ENCODE results near the gene PDE6C.

DNA sequence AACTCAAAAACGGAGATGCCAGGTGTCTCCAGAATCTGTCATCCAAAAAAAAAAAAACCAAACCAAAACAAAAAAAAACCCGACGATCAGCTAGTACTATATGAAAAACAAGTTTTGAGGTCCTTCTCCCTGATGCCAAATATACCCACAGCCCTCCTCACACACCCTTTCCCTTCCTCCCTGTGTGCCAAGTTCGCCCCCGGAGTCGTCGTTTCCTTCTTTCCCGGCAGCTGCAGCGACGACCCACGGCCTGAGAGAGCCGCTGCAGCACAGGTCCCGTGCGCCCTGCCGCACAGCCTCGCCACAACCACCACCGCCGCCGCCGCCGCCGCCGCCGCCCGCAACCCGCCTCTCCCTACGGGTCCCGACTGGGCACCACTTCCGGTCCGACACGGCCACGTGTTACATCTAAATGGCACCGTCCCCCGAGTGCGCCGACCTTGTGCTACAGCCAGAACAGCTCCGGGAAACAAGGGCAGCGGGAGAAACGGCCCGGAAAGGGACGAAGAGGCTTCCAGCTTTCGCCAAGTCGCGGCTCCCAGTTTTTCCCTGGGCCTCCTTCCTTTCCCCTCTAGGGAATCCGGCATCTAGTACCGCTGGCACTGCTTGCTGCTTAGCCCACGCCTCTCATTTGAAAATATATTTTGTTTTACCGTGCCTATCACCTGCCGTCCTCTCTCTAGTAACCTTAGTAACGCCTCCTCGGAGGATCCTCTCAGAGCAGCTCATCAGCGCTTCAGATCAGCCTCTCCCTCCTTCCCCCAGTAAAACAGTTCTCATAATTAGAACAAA lies 90.1 kb downstream of the PDE6C start, which contains the start of gene FRA10AC1:
- TF ChIP-seq, protein P1, sequence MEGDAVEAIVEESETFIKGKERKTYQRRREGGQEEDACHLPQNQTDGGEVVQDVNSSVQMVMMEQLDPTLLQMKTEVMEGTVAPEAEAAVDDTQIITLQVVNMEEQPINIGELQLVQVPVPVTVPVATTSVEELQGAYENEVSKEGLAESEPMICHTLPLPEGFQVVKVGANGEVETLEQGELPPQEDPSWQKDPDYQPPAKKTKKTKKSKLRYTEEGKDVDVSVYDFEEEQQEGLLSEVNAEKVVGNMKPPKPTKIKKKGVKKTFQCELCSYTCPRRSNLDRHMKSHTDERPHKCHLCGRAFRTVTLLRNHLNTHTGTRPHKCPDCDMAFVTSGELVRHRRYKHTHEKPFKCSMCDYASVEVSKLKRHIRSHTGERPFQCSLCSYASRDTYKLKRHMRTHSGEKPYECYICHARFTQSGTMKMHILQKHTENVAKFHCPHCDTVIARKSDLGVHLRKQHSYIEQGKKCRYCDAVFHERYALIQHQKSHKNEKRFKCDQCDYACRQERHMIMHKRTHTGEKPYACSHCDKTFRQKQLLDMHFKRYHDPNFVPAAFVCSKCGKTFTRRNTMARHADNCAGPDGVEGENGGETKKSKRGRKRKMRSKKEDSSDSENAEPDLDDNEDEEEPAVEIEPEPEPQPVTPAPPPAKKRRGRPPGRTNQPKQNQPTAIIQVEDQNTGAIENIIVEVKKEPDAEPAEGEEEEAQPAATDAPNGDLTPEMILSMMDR (IDR thresholded peaks at IDR 0.05), result peak; percentile 26 to 71 (median 38)
- TF ChIP-seq POLR2A (IDR thresholded peaks at IDR 0.05), result peak in 3 of 4 donors; percentile 16 to 73 (median 47)

All from esophagus squamous epithelium (tissue), 4 donors.